ENCODE results near the gene GPR158.

The GPR158 gene

GRCh38 chr10:25639646-25640045, 464.8 kb downstream of the GPR158 start:
- H3K36me3 ChIP-seq (ENCODE audit: low read depth) = no peaks in the 10 kb centered on the region
- H3K27me3 ChIP-seq (ENCODE audit: insufficient read depth, poor library complexity, severe bottlenecking) = no peaks in the 10 kb centered on the region
- DNase-seq (ENCODE audit: low spot score) = no peak
- no peak for ATAC-seq (ENCODE audit: low read depth)
- H3K4me3 ChIP-seq (ENCODE audit: severe bottlenecking) = no peak overlapping the region
- H3K9me3 ChIP-seq (ENCODE audit: severe bottlenecking) = no peaks in the 10 kb centered on the region
- no peaks in the 10 kb centered on the region for H3K4me1 ChIP-seq (ENCODE audit: insufficient read depth, poor library complexity, severe bottlenecking)
- no peak for TF ChIP-seq CTCF (IDR thresholded peaks at IDR 0.05; ENCODE audit: poor library complexity, severe bottlenecking)
- no peak overlapping the region for H3K27ac ChIP-seq (ENCODE audit: poor library complexity, severe bottlenecking)

DNA sequence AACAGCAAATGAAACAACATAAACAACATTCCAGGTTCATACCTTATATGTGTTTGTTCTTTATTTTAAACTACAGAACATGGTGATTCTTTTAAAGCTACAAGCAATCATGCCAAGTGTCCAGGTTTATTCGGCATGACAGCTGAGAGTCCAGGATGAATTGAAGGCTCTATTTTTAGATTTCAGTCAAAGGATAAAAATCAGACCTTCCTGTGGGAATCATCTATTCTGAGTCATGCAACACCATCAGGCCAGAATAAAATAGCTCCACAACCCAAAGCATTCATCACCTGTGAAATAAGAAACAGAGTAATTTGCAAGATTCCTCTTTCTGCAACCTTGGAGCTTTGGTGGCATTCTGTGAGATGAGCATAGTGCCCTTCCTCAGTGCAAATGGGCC, 466.8 kb downstream of the GPR158 start:
- no peak for TF ChIP-seq CTCF (IDR thresholded peaks at IDR 0.05; ENCODE audit: poor library complexity, severe bottlenecking)
- DNase-seq (ENCODE audit: low spot score) = no peak
- H3K9me3 ChIP-seq (ENCODE audit: severe bottlenecking) = no peaks in the 10 kb centered on the region

GRCh38 chr10:25642721-25643120, 467.9 kb downstream of the GPR158 start:
- Histone ChIP-seq H3K4me1 (ENCODE audit: insufficient read depth, poor library complexity, severe bottlenecking) (no peaks in the 10 kb centered on the region), H3K4me3 (ENCODE audit: severe bottlenecking) (no peak overlapping the region), H3K27ac (ENCODE audit: poor library complexity, severe bottlenecking) (no peak overlapping the region), H3K36me3 (ENCODE audit: low read depth) (no peaks in the 10 kb centered on the region), H3K27me3 (ENCODE audit: insufficient read depth, poor library complexity, severe bottlenecking) (no peaks in the 10 kb centered on the region), H3K9me3 (ENCODE audit: severe bottlenecking) (no peaks in the 10 kb centered on the region)
- DNase-seq (ENCODE audit: low spot score) (no peak), ATAC-seq (ENCODE audit: low read depth) (no peak)
- TF ChIP-seq CTCF (IDR thresholded peaks at IDR 0.05; ENCODE audit: poor library complexity, severe bottlenecking) = no peak

More for the DNA sequence above, 466.8 kb downstream of the GPR158 start:
- no peak overlapping the region for H3K27ac ChIP-seq (ENCODE audit: poor library complexity, severe bottlenecking)
- H3K4me1 ChIP-seq (ENCODE audit: insufficient read depth, poor library complexity, severe bottlenecking) = no peaks in the 10 kb centered on the region
- no peak overlapping the region for H3K4me3 ChIP-seq (ENCODE audit: severe bottlenecking)
- no peaks in the 10 kb centered on the region for H3K27me3 ChIP-seq (ENCODE audit: insufficient read depth, poor library complexity, severe bottlenecking)
- no peak for ATAC-seq (ENCODE audit: low read depth)
- no peaks in the 10 kb centered on the region for H3K36me3 ChIP-seq (ENCODE audit: low read depth)

- H3K36me3 ChIP-seq (ENCODE audit: low read depth) = no peaks in the 10 kb centered on the region
- H3K9me3 ChIP-seq (ENCODE audit: severe bottlenecking) = no peaks in the 10 kb centered on the region
- H3K4me3 ChIP-seq (ENCODE audit: severe bottlenecking) = no peak overlapping the region
- no peak for TF ChIP-seq CTCF (IDR thresholded peaks at IDR 0.05; ENCODE audit: poor library complexity, severe bottlenecking)
- H3K27me3 ChIP-seq (ENCODE audit: insufficient read depth, poor library complexity, severe bottlenecking) = no peaks in the 10 kb centered on the region
- no peaks in the 10 kb centered on the region for H3K4me1 ChIP-seq (ENCODE audit: insufficient read depth, poor library complexity, severe bottlenecking)
- DNase-seq (ENCODE audit: low spot score) (no peak), ATAC-seq (ENCODE audit: low read depth) (no peak)
- no peak overlapping the region for H3K27ac ChIP-seq (ENCODE audit: poor library complexity, severe bottlenecking)
These were observed 471.6 kb downstream of the GPR158 start for GRCh38 chr10:25646371-25646770.

- H3K9me3 ChIP-seq (ENCODE audit: severe bottlenecking) = no peaks in the 10 kb centered on the region
- TF ChIP-seq CTCF (IDR thresholded peaks at IDR 0.05; ENCODE audit: poor library complexity, severe bottlenecking) = no peak
- no peak for ATAC-seq (ENCODE audit: low read depth)
- no peaks in the 10 kb centered on the region for H3K36me3 ChIP-seq (ENCODE audit: low read depth)
- no peak for DNase-seq (ENCODE audit: low spot score)
- no peaks in the 10 kb centered on the region for H3K4me1 ChIP-seq (ENCODE audit: insufficient read depth, poor library complexity, severe bottlenecking)
- H3K27ac ChIP-seq (ENCODE audit: poor library complexity, severe bottlenecking) = no peak overlapping the region
- H3K27me3 ChIP-seq (ENCODE audit: insufficient read depth, poor library complexity, severe bottlenecking) = no peaks in the 10 kb centered on the region
- no peak overlapping the region for H3K4me3 ChIP-seq (ENCODE audit: severe bottlenecking)
These were observed 476.7 kb downstream of the GPR158 start for GRCh38 chr10:25651534-25651933.

All from RWPE2 (cell line).